DMS 273 treated with DMSO at 0.1 percent for 48 hours (cell line): ENCODE data around the gene SHISA6.
"Not testable (repeated sequence)": the region's sequence is repeated elsewhere in the genome, so short reads cannot be mapped to it uniquely, and the experiment has no call there.

Experiments used
- DNase-seq: peaks from one replicate; lab custom pipeline; 2025; lab: John Stamatoyannopoulos, UW

Gene SHISA6

GRCh38 chr17:11303773-11304394 lies 62.9 kb downstream of the SHISA6 start:
- DNase-seq: no peak

GRCh38 chr17:11304568-11304967 lies 63.6 kb downstream of the SHISA6 start:
- no peak for DNase-seq

DNA sequence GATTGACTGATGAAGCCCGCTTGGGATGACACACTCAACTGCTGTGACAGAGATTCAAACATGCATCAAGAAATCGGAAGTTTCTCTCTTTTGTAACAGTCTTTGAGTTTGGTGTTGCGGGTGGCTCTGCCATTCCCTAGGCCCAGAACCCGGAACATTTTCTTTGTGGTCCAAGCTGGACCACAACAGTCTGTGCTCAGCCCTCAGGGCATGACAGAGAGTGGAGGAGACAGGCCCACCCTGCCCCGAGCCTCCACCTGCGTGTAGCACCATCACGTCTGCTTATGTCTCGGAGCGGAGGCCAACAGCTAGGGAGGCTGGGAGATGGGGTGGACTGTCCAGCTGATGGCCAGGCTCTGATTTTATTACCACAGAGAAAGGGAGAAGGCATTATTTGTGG lies 64.5 kb downstream of the SHISA6 start:
- no peak for DNase-seq

DNA sequence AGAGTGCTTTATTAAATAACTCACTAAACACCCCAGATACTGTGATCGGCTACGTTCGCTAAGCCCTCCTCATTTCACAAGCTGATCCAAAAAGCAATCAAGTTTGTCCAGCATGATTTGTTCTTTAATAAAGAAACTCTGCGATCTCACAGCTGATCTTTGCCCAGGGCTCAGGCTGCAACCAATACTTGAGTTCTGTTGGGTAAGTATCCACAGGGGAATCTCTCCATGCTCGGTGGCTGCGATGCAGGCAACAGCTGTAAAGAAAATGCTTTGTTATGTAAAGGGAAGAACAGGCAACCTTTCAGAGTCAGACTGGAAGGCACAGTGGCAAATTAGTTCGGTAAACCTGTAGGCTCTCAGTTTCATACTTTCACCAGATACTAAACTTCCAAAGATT lies 67.5 kb downstream of the SHISA6 start:
- no peak for DNase-seq

GRCh38 chr17:11309033-11309432 lies 68.0 kb downstream of the SHISA6 start:
- no peak for DNase-seq

DNA sequence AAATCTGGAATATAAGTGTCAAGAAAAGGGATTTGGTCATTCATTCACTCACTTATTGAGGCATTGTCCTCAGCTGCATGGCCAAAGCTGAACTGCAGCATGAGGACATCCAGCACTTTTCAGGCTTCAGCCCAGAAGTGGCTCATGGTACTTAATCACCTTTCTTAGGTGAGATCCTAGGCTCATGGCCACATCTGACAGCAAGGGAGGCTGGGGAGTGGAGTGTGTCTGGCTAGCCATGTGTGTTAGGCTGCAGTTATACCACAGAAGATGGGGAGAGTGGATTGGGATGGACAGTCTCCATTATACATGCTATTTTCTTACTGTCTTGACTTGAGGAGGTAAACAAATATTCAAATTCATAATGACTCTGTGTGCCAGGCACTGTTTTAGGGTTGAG lies 68.8 kb downstream of the SHISA6 start:
- DNase-seq: no peak

GRCh38 chr17:11316451-11316850 lies 75.4 kb downstream of the SHISA6 start:
- DNase-seq: not testable (repeated sequence)

DNA sequence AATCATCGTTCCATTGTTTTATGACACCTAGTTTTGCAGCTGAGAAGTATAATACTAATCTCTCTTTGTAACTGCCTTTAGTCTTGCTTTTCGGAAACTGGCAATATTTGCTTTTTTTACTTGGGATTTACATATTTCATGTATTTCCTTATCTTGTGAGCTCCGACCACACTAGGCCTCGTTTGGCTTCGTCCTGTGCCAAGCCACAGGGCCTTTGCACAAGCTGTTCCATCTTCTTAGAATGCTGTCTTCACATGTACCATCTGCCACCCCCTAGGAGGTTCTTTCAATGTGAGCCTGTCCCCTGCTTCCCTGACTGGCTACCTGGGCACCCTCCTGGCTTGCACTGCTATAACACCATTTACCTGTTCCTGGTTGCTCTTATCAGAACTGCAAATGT lies 77.2 kb downstream of the SHISA6 start:
- DNase-seq: no peak

GRCh38 chr17:11319894-11320293 lies 78.9 kb downstream of the SHISA6 start:
- no peak for DNase-seq

DNA sequence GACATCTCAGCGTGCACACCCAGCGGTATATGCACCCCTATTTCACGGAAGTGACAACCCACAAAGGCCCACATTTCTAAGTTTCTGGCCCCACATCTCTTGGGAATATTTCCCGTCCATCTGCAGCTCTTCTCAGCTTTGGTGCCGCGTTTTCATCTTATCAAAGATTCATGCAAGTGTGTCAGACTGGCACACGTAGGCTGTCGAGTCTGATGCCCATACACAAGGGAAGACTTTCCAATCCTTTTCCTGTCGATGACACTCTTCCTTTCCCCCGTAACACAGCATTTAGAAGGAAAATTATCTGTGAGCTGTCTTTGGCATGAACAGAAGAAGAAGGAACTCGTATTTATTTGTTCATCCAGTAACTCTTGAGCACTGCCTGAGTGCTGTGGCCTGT lies 83.0 kb downstream of the SHISA6 start:
- DNase-seq: no peak

- DNase-seq: no peak
These were observed 83.9 kb downstream of the SHISA6 start for GRCh38 chr17:11324846-11325420.

DNA sequence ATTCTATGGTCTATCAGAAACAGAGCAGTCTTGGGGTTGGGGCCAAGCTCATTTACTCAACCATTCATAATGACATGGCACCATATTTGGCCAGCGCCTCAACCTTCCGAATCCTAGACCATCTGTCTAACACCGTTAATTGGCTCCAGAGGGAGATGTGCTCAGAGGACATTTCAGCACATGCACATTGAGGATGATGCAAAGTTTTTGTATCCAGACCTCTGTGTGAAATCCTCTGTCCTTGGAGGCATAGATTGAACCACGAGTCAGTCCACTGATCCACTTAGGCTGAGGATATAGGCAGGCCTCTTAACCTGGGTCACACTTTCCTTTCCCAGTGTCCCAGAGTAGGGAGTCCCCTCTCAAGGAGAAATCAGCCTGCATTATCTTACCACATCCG lies 85.5 kb downstream of the SHISA6 start:
- peak; percentile 53 for DNase-seq

DNA sequence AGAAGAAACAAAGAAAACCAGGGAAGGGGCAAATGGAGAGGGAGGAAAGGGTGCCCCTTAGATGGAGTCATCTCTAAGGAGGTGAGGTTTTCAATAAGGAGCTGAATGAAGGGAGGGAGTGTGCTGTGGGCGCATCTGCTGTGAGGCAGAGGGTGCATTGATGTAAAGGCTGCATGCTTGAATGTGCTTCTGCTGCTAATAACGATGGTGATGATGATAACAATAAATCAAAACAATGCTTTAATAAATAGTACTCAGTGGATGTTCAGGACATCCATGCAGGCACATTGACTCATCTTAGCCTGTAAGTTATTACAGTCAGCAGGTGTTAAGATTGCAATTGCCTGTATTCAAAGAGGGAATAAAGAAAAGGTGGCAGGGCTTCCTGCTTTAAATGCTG lies 87.8 kb downstream of the SHISA6 start:
- no peak for DNase-seq

- no peak for DNase-seq
These were observed 89.0 kb downstream of the SHISA6 start for GRCh38 chr17:11330006-11330405.

DNA sequence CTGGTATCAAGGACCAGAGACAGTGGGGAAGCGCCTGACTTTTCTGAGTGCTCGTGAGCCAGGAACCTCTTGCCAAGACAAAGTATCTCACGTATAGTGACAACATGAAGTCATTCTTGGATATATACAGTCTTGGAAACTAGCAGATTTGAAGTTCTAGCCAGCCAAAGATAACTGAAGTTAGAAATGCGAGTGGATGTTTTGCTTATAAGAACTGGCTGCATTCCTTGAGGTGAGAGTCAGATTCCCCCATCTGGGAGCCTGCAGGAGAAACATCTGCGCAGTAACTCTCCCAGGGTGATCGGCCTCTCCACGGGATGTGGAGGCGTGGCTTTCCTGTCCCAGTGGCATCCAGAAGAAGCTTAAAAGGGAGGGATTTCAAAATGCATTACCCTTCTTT lies 89.8 kb downstream of the SHISA6 start:
- peak; percentile 46 for DNase-seq

- no peak for DNase-seq
These were observed 90.8 kb downstream of the SHISA6 start for GRCh38 chr17:11331547-11332513.

- no peak for DNase-seq
These were observed 91.7 kb downstream of the SHISA6 start for GRCh38 chr17:11332706-11333105.

DNA sequence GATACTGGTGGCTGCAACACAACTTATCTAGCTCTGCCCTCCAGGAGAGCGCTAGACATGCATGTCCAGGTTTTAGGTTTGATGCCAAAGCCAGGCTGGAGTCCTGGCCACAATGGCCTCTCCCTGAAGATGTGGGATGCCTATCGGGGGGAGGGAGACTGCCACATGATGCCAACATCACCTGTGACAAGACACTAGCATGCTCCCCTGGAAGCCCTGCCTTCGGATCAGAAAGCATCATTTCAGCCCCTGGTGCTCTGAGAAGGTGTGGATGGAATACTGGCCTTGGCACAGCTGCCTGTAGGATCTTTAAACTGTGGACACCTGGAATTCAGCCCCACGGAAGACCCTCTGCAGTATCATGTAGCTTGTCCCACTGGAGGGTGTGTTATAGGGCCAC lies 93.5 kb downstream of the SHISA6 start:
- DNase-seq: no peak

DNA sequence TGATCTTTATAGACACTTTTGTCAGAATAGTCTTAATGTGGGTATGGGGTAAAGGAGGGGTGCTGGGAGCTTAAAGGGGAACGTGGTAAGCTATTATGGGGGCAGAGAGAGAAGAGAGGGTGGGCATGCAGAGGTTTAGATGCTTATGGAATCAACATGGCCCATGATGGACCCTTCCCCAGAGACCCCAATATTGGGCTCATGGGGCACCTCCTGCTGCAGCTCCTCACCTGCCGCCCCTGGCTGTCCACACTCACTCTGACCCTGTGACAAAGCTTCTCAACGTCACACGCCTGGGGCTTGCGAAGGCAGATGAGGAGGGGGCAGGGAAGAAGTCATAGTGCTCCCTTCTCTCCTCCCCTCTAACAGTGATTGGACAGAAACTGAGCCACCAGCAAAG lies 95.3 kb downstream of the SHISA6 start:
- no peak for DNase-seq

DNA sequence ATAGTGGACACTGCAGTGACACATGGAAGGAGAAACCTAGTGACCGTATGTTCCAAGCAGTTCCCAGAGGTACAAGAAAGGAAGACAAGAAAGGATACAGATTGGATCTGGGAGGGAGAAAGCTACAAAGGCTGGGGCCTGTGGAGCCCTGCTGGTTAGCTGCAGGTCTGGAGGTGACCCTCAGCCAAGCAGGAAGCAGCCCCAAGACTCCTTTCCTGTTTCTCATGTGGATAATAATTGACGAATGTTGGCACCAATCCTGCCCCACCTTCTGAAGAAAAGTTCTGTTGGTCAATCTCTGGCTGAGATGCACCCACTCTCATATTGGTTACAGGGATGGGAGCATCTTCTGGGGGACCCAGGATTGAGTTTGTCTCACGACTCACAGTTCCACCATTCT lies 99.8 kb downstream of the SHISA6 start:
- DNase-seq: no peak

- no peak for DNase-seq
These were observed 101.1 kb downstream of the SHISA6 start for GRCh38 chr17:11342138-11342537.

- DNase-seq: no peak
These were observed 108.1 kb downstream of the SHISA6 start for GRCh38 chr17:11349106-11349505.

- no peak for DNase-seq
These were observed 110.5 kb downstream of the SHISA6 start for GRCh38 chr17:11351479-11351878.
